HG03442 (cell line): ENCODE measurements around the gene ARHGDIB.

Experiments
- ATAC-seq: cut with Tn5 transposase; IDR thresholded peaks from one replicate; pipeline ENCODE4 v1.9.1; 2021; ENCODE audit warnings: mild to moderate bottlenecking, moderate library complexity; ENCODE audit not compliant: unreplicated experiment

The ARHGDIB gene

GRCh38 chr12:14961466-14962152 lies at the start of gene ARHGDIB:
Gene ARHGDIB, minus strand, starts transcription at chr12:14961601. Its CDS starts 10,889 bp downstream, at chr12:14950712.
- ATAC-seq, result peak; percentile 59

DNA sequence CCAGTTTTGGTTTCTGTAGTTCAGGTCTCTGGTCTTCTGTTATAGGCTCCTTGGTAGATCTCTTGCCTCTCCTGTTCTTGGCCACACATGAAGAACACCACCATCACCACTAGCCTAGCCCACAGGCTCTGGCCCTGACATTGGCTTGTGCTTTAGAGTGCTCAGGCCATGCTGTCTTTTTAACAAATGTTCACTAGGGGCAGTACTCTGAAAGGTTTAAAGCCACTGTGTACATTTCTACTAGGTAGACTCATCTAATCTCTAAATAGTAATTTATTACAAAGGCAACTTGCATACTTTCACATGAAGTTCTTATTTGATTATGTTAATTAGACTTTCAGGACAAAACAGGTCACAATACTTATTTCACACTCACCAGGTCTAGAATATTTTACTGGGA lies 49.8 kb upstream of the ARHGDIB start:
- no peak for ATAC-seq

DNA sequence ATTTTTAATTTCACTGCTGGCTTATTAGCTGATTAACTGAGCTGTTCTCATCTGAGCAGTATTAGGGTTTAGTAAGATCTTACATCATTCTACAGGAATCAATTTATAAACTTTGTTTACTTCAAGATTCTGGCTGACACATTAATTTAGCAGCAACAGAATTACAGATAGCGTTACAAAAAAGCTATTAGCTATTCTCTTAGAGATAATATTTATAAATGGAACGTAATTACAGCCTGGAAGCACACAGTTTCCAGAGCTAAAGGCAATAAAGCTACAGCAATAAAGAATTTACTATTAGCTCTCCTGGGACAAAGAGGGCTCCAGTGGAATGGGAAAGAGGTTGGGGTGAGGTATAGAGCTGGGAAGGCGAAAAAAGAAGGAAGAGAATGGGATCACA lies 46.1 kb upstream of the ARHGDIB start:
- ATAC-seq, result no peak

GRCh38 chr12:15005064-15005463 lies 43.7 kb upstream of the ARHGDIB start:
- ATAC-seq, result no peak

DNA sequence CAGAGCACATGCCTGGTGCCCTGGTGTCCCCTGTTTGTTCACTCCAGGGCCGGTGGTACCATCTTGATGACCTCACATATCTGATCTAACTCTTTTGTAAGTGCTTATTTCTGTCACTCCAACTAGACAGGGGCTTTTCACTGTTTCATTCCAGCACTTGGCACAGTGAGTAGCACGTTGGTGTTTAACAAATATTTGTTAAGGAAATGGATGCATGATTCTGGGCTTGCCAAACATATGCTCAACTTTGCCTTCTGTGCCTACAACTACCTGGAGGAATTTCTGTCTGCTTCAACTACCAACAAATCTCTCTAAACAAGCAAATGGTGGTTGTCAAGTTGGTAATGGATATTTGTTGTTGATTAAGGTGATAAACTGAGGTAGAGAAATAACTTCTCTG lies 43.0 kb upstream of the ARHGDIB start:
- ATAC-seq, result no peak

- no peak for ATAC-seq
Observed at GRCh38 chr12:15001733-15002382, 40.5 kb upstream of the ARHGDIB start.

GRCh38 chr12:15000575-15000974 lies 39.2 kb upstream of the ARHGDIB start:
- no peak for ATAC-seq

GRCh38 chr12:14999695-15000365 lies 38.4 kb upstream of the ARHGDIB start:
- ATAC-seq, result no peak

DNA sequence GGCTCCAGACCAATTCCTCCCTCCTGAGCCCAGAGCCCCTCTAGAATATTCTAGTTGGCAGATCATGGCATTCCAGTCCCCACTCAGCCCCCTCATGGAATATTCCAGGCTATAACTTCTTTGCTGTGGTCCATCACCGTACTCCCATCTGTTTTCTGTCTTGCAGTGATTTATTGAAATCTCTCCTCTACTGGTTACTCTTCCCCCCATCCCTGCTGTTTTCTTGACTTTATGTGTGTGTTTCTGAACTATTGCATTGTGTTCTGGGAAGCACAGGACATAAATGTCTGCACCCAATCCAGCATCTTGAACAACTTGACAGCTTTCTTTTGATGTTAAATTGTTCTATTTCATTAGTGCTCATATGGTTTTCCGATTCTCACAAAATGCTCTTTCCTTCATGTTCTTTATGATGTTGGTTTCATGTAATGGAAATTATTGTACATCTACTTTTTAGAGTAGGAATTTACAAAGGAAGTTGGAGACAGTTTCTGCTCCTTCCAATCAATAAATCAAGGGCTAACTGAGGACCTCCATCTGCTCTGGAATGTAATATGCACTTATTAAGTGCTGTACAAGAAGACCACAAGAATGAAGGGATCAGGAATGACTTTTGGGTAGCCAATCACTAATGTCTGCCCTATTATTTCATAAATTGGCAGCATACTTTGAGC lies 37.8 kb upstream of the ARHGDIB start:
- no peak for ATAC-seq

DNA sequence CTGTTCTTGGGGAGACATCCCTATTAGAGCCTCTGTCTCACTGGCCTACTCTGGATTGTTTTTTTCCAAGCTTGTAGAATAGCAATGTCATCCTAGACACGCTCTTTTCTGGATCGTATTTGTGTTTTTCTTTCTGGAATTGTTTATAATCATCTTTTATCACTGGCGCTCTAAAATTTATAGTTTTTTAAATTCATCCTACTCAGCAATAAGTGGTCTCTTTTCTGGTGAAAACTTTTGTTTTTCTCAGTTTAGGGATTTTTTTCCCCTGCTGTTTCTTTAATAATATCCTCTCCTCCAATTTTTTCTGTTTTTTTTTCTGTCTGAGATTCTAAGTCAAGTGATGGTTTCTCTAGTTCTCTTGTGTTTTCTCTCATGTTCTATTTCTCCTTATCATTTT lies 36.6 kb upstream of the ARHGDIB start:
- no peak for ATAC-seq

DNA sequence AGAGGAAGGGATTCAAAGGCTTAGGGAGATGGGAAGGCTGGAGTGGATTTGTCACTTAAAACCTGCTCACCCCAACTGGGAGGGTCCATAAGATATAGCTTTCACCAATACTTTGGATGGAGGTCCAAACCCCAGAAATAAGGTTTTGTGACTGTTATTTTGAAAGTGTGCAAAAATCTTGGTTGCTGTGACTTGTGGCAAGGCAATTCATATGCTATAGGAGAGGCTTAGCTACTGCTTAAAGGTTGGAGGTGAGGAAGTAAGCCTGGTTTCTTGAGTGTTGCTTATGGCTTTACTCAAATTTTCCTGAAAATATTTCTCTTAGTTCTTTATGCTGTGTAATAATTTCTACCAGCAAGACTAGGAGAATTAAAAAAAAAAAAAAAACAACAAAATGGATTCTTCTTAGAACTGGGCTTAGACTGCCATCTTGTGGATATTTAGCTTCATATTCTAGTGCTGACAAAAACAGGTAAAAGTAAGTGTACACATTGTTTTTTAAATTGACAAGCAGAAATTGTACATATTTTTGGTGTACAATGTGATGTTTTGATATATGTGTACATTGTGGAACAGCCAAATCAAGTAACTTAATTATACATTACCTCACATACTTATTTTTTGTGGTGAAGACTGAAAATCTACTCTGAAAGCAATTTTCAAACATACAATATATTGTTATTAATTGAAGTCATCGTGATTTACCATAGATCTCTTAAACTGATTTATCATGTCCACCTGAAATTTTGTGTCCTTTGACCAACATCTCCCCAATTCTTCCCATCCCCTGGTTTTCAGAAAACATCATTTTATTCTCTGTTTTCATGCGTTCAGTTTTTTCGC lies 34.4 kb upstream of the ARHGDIB start:
- no peak for ATAC-seq

DNA sequence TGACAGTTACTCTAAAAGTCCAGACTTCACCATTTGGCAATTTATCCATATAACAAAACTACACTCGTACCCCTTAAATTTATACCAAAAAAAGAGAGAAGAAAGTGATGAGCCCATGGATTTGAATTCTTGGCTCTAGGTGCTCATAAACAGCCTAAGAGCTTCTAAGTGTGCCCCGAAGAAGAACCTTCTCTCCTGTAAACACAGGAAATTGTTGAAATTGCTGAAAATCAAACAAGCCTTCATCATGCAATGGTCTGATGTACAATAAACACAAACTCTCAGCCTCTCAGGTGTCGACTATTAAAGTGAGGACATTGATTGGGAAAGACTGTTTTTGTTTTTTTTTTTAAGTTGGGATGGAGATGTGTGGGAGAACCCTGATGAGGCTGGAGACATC lies 33.2 kb upstream of the ARHGDIB start:
- no peak for ATAC-seq

- ATAC-seq, result no peak
Observed at GRCh38 chr12:14993537-14994266, 32.3 kb upstream of the ARHGDIB start.

GRCh38 chr12:14993117-14993516 lies 31.7 kb upstream of the ARHGDIB start:
- ATAC-seq, result no peak

- no peak for ATAC-seq
Observed at GRCh38 chr12:14992673-14993072, 31.3 kb upstream of the ARHGDIB start.

- ATAC-seq, result no peak
Observed at GRCh38 chr12:14991069-14991468, 29.7 kb upstream of the ARHGDIB start.

DNA sequence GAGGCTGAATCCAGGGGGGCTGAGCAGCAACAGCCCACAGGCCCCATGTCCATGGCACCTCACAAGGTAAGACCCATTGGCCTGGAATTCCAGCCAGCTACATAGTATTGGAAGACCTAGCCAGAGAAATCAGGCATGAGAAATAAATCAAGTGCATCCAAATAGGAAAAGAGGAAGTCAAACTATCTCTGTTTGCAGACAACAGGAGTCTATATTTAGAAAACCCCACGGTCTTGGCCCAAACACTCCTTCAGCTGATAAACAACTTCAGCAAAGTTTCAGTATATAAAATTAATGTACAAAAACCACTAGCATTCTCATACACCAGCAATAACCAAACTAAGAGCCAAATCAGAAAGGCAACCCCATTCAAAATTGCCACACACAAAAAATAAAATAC lies 28.4 kb upstream of the ARHGDIB start:
- peak; percentile 53 for ATAC-seq

GRCh38 chr12:14988035-14988434 lies 26.6 kb upstream of the ARHGDIB start:
- ATAC-seq, result no peak

- ATAC-seq, result no peak
Observed at GRCh38 chr12:14986449-14986848, 25.0 kb upstream of the ARHGDIB start.

GRCh38 chr12:14984766-14985285 lies 23.4 kb upstream of the ARHGDIB start:
- no peak for ATAC-seq
